DOHH2 (cell line): Measurements from ENCODE around the gene WASHC2A.
"Not testable (repeated sequence)": the region's sequence is repeated elsewhere in the genome, so short reads cannot be mapped to it uniquely, and the experiment has no call there.

Source experiments
- H3F3A ChIP-seq: fragments of 200-600 bp; sonication (generic), shearing (Covaris generic); 2 replicates; pipeline ENCODE4 v1.6.0; 2016; ENCODE audit warnings: antibody characterized with exemption, mild to moderate bottlenecking; ENCODE audit not compliant: control insufficient read depth, insufficient read depth
- H3K27ac ChIP-seq: fragments of 200-600 bp; sonication (generic); 2 replicates; pipeline ENCODE4 v1.5.1; 2014; ENCODE audit warnings: low read depth, mild to moderate bottlenecking, low read length, moderate library complexity
- H3K27me3 ChIP-seq: fragments of 200-600 bp; sonication (generic); 2 replicates; pipeline ENCODE4 v1.6.1; 2014; ENCODE audit warnings: mild to moderate bottlenecking, low read length, mixed read lengths; ENCODE audit not compliant: control insufficient read depth
- H3K36me3 ChIP-seq: fragments of 200-600 bp; sonication (generic); 2 replicates; pipeline ENCODE4 v1.6.1; 2014; ENCODE audit warnings: mild to moderate bottlenecking, low read length, moderate library complexity, mixed read lengths; ENCODE audit not compliant: control insufficient read depth
- H3K4me1 ChIP-seq: fragments of 200-600 bp; sonication (generic); 2 replicates; pipeline ENCODE4 v1.6.1; 2014; ENCODE audit warnings: mild to moderate bottlenecking, low read length, mixed read lengths; ENCODE audit not compliant: control insufficient read depth
- H3K4me2 ChIP-seq: fragments of 200-600 bp; sonication (generic); 2 replicates; pipeline ENCODE4 v1.6.0; 2014; ENCODE audit warnings: mild to moderate bottlenecking, low read length, moderate library complexity
- H3K4me3 ChIP-seq: fragments of 200-600 bp; sonication (generic); 2 replicates; pipeline ENCODE4 v1.5.1; 2014; ENCODE audit warnings: mild to moderate bottlenecking, low read length, mixed read lengths
- H3K79me2 ChIP-seq: fragments of 200-600 bp; sonication (generic); 2 replicates; pipeline ENCODE4 v1.6.1; 2014; ENCODE audit warnings: mild to moderate bottlenecking, low read length, mixed read lengths; ENCODE audit not compliant: control insufficient read depth
- H3K9me2 ChIP-seq: fragments of 200-600 bp; sonication (generic); replicated peaks from 2 replicates; pipeline ENCODE4 v1.6.1; 2014; ENCODE audit warnings: mild to moderate bottlenecking, low read length, mixed read lengths; ENCODE audit not compliant: control insufficient read depth
- H3K9me3 ChIP-seq: fragments of 200-600 bp; sonication (generic); 2 replicates; pipeline ENCODE4 v1.6.1; 2014; ENCODE audit warnings: antibody characterized with exemption, low read length, mixed read lengths; ENCODE audit not compliant: control insufficient read depth, insufficient read depth
- H4K20me1 ChIP-seq: fragments of 200-600 bp; sonication (generic); 2 replicates; pipeline ENCODE4 v1.6.0; 2014; ENCODE audit warnings: low read depth, mild to moderate bottlenecking, antibody characterized with exemption, low read length, moderate library complexity; ENCODE audit not compliant: control insufficient read depth, insufficient read depth
- CTCF ChIP-seq: fragments of 200-600 bp; sonication (generic); IDR thresholded peaks from one replicate; pipeline ENCODE4 v1.5.1; 2014; ENCODE audit warnings: antibody characterized with exemption, mild to moderate bottlenecking, low read depth, low read length; ENCODE audit not compliant: poor library complexity, severe bottlenecking
- EZH2phosphoT487 ChIP-seq: fragments of 200-600 bp; sonication (generic); IDR thresholded peaks from 2 replicates; pipeline ENCODE4 v1.6.1; 2017; ENCODE audit warnings: borderline replicate concordance, mild to moderate bottlenecking, antibody characterized with exemption, low read length, moderate library complexity, mixed read lengths

Gene WASHC2A

GRCh38 chr10:50044941-50045664 is 22.7 kb upstream of the WASHC2A start:
- TF ChIP-seq EZH2phosphoT487 (no peak), CTCF (no peak)
- H3K4me1 ChIP-seq = no peaks in the 10 kb centered on the region
- no peaks in the 10 kb centered on the region for H3F3A ChIP-seq
- H3K36me3 ChIP-seq = no peaks in the 10 kb centered on the region
- H3K9me2 ChIP-seq = no peaks in the 10 kb centered on the region
- H3K9me3 ChIP-seq = no peaks in the 10 kb centered on the region
- no peak overlapping the region for H3K27ac ChIP-seq
- H4K20me1 ChIP-seq = no peaks in the 10 kb centered on the region
- no peak overlapping the region for H3K4me2 ChIP-seq
- H3K79me2 ChIP-seq = no peaks in the 10 kb centered on the region
- H3K27me3 ChIP-seq = no peaks in the 10 kb centered on the region
- H3K4me3 ChIP-seq = no peak overlapping the region

GRCh38 chr10:50046457-50046856 is 21.3 kb upstream of the WASHC2A start:
- H3K27me3 ChIP-seq, H3K27ac ChIP-seq, H3K4me2 ChIP-seq, H3K4me1 ChIP-seq, H3K79me2 ChIP-seq, H3K36me3 ChIP-seq, H3K9me2 ChIP-seq, H4K20me1 ChIP-seq, H3K9me3 ChIP-seq, H3K4me3 ChIP-seq, H3F3A ChIP-seq: not testable (repeated sequence)

GRCh38 chr10:50047594-50047993 is 20.2 kb upstream of the WASHC2A start:
- not testable (repeated sequence) for H3K4me3 ChIP-seq, H3K9me2 ChIP-seq, H3K27ac ChIP-seq, H3K36me3 ChIP-seq, H3K4me1 ChIP-seq, H4K20me1 ChIP-seq, H3K27me3 ChIP-seq, H3F3A ChIP-seq, H3K79me2 ChIP-seq, H3K9me3 ChIP-seq, H3K4me2 ChIP-seq

- H3K4me3 ChIP-seq = not testable (repeated sequence)
Measured at GRCh38 chr10:50051995-50052660, 15.6 kb upstream of the WASHC2A start.

GRCh38 chr10:50052778-50053376 is 14.9 kb upstream of the WASHC2A start:
- H3K4me3 ChIP-seq, H3K4me2 ChIP-seq, H3K27ac ChIP-seq, H3K36me3 ChIP-seq, H3K4me1 ChIP-seq, H3K79me2 ChIP-seq, H3K27me3 ChIP-seq, H3K9me2 ChIP-seq, H3K9me3 ChIP-seq, H4K20me1 ChIP-seq, H3F3A ChIP-seq: not testable (repeated sequence)

More at GRCh38 chr10:50051995-50052660, 15.6 kb upstream of the WASHC2A start:
- not testable (repeated sequence) for H3K79me2 ChIP-seq, H3K4me2 ChIP-seq, H3K27me3 ChIP-seq, H3K4me1 ChIP-seq, H3F3A ChIP-seq, H3K36me3 ChIP-seq, H3K9me2 ChIP-seq, H3K9me3 ChIP-seq, H4K20me1 ChIP-seq, H3K27ac ChIP-seq

- not testable (repeated sequence) for H3K4me3 ChIP-seq, H3K9me3 ChIP-seq, H3K4me1 ChIP-seq, H4K20me1 ChIP-seq, H3K4me2 ChIP-seq, H3K9me2 ChIP-seq, H3K27ac ChIP-seq, H3K36me3 ChIP-seq, H3F3A ChIP-seq, H3K79me2 ChIP-seq, H3K27me3 ChIP-seq
Measured at GRCh38 chr10:50055494-50056292, 12.1 kb upstream of the WASHC2A start.

- not testable (repeated sequence) for H3K36me3 ChIP-seq, H3K4me1 ChIP-seq, H3K27me3 ChIP-seq, H3K9me2 ChIP-seq, H4K20me1 ChIP-seq, H3K4me2 ChIP-seq, H3K4me3 ChIP-seq, H3K9me3 ChIP-seq, H3K27ac ChIP-seq, H3F3A ChIP-seq, H3K79me2 ChIP-seq
Measured at GRCh38 chr10:50056654-50057053, 11.1 kb upstream of the WASHC2A start.
